ENCODE data around the gene FAM3C. TPM values are rescaled to one million over a fixed set of nuclear protein-coding genes. Genes with fewer than 3 reads are reported as not detected.

The FAM3C gene
- total RNA-seq, 2 experiments from 2014 or later: 17.2 to 18.3 TPM

GRCh38 chr7:121339082-121339481 is 57.0 kb downstream of the FAM3C start:
- intact Hi-C loops (cut with micrococcal nuclease): loop anchor here (10.0 kb wide), 2 partner anchors 204 to 354 kb away; partner anchors contain the start of gene CPED1
- Mint-ChIP-seq H3K9me3 (no peaks in the 10 kb centered on the region), H3K27ac (no peak overlapping the region), H3K27me3 (peaks cover 13% of the 10 kb centered on the region), H3K36me3 (peaks cover 10% of the 10 kb centered on the region), H3K4me1 (ENCODE audit: low read depth) (no peaks in the 10 kb centered on the region), H3K4me3 (no peak overlapping the region)
- no peak for DNase-seq
- CTCF ChIA-PET: no interaction called here
- POLR2A ChIA-PET: no interaction called here

- CTCF ChIA-PET: no interaction called here
- no peaks in the 10 kb centered on the region for H3K4me1 Mint-ChIP-seq (ENCODE audit: low read depth)
- intact Hi-C loops (cut with micrococcal nuclease): loop anchor here (10.0 kb wide), 2 partner anchors 203 to 353 kb away; partner anchors contain the start of gene CPED1
Observed at GRCh38 chr7:121337398-121337797, 58.7 kb downstream of the FAM3C start.

GRCh38 chr7:121336579-121336978 is 59.5 kb downstream of the FAM3C start:
- Mint-ChIP-seq H3K36me3 (peaks cover 3% of the 10 kb centered on the region), H3K9me3 (no peaks in the 10 kb centered on the region), H3K27me3 (peaks cover 17% of the 10 kb centered on the region), H3K4me3 (no peak overlapping the region), H3K4me1 (ENCODE audit: low read depth) (no peaks in the 10 kb centered on the region), H3K27ac (no peak overlapping the region)
- intact Hi-C loops (cut with micrococcal nuclease): loop anchor here (10.0 kb wide), 2 partner anchors 202 to 352 kb away; partner anchors contain the start of gene CPED1
- POLR2A ChIA-PET: no interaction called here
- no peak for DNase-seq
- CTCF ChIA-PET: interaction anchor here (0.8 kb wide), 1 partner anchor 530 kb away, joined by 3 read pairs; no protein-coding TSS in a partner anchor

More at GRCh38 chr7:121337398-121337797, 58.7 kb downstream of the FAM3C start:
- DNase-seq: no peak
- POLR2A ChIA-PET: no interaction called here
- Mint-ChIP-seq H3K9me3 (no peaks in the 10 kb centered on the region), H3K36me3 (peaks cover 7% of the 10 kb centered on the region), H3K27me3 (peaks cover 13% of the 10 kb centered on the region), H3K4me3 (no peak overlapping the region), H3K27ac (no peak overlapping the region)

GRCh38 chr7:121334875-121335648 is 61.0 kb downstream of the FAM3C start:
- H3K36me3 Mint-ChIP-seq: peaks cover 3% of the 10 kb centered on the region
- DNase-seq: no peak
- POLR2A ChIA-PET: no interaction called here
- peaks cover 5% of the 10 kb centered on the region for H3K4me1 Mint-ChIP-seq (ENCODE audit: low read depth)
- H3K27ac Mint-ChIP-seq: no peak overlapping the region
- H3K4me3 Mint-ChIP-seq: no peak overlapping the region
- CTCF ChIA-PET: no interaction called here
- peaks cover 27% of the 10 kb centered on the region for H3K27me3 Mint-ChIP-seq
- intact Hi-C loops (cut with micrococcal nuclease): loop anchor here (10.0 kb wide), 2 partner anchors 200 to 350 kb away; partner anchors contain the start of gene CPED1
- no peaks in the 10 kb centered on the region for H3K9me3 Mint-ChIP-seq

GRCh38 chr7:121334376-121334775 is 61.7 kb downstream of the FAM3C start:
- Mint-ChIP-seq H3K36me3 (peaks cover 3% of the 10 kb centered on the region), H3K27me3 (peaks cover 34% of the 10 kb centered on the region), H3K4me1 (ENCODE audit: low read depth) (peaks cover 10% of the 10 kb centered on the region), H3K4me3 (no peak overlapping the region), H3K9me3 (no peaks in the 10 kb centered on the region), H3K27ac (no peak overlapping the region)
- ChIA-PET POLR2A (no interaction called here), CTCF (no interaction called here)
- DNase-seq: no peak
- intact Hi-C loops (cut with micrococcal nuclease): loop anchor here (10.0 kb wide), 2 partner anchors 200 to 350 kb away; partner anchors contain the start of gene CPED1

GRCh38 chr7:121331574-121331973 is 64.5 kb downstream of the FAM3C start:
- ChIA-PET POLR2A (no interaction called here), CTCF (no interaction called here)
- intact Hi-C loops (cut with micrococcal nuclease): loop anchor here (10.0 kb wide), 2 partner anchors 197 to 347 kb away; partner anchors contain the start of gene CPED1
- peaks cover 51% of the 10 kb centered on the region for H3K27me3 Mint-ChIP-seq
- no peaks in the 10 kb centered on the region for H3K36me3 Mint-ChIP-seq
- no peak for DNase-seq
- H3K4me3 Mint-ChIP-seq: no peak overlapping the region
- H3K9me3 Mint-ChIP-seq: no peaks in the 10 kb centered on the region
- H3K4me1 Mint-ChIP-seq (ENCODE audit: low read depth): peaks cover 21% of the 10 kb centered on the region
- H3K27ac Mint-ChIP-seq: no peak overlapping the region

GRCh38 chr7:121331048-121331447 is 65.1 kb downstream of the FAM3C start:
- CTCF ChIA-PET: interaction anchor here (0.6 kb wide), 1 partner anchor 361 kb away, joined by 3 read pairs; no protein-coding TSS in a partner anchor
- Mint-ChIP-seq H3K27ac (no peak overlapping the region), H3K36me3 (no peaks in the 10 kb centered on the region), H3K4me1 (ENCODE audit: low read depth) (peaks cover 21% of the 10 kb centered on the region), H3K27me3 (peaks cover 52% of the 10 kb centered on the region), H3K4me3 (no peak overlapping the region), H3K9me3 (no peaks in the 10 kb centered on the region)
- POLR2A ChIA-PET: no interaction called here
- DNase-seq: no peak
- intact Hi-C loops (cut with micrococcal nuclease): loop anchor here (10.0 kb wide), 2 partner anchors 196 to 346 kb away; partner anchors contain the start of gene CPED1

GRCh38 chr7:121330053-121330833 is 65.9 kb downstream of the FAM3C start:
- H3K36me3 Mint-ChIP-seq: no peaks in the 10 kb centered on the region
- H3K27me3 Mint-ChIP-seq: peaks cover 52% of the 10 kb centered on the region
- H3K9me3 Mint-ChIP-seq: no peaks in the 10 kb centered on the region
- H3K4me1 Mint-ChIP-seq (ENCODE audit: low read depth): peaks cover 21% of the 10 kb centered on the region
- no peak overlapping the region for H3K4me3 Mint-ChIP-seq
- POLR2A ChIA-PET: no interaction called here
- H3K27ac Mint-ChIP-seq: no peak overlapping the region
- CTCF ChIA-PET: interaction anchor here (0.6 to 1.3 kb wide), 6 partner anchors 35 to 360 kb away, joined by 3 to 8 read pairs (median 3); no protein-coding TSS in a partner anchor
- intact Hi-C loops (cut with micrococcal nuclease): loop anchor here (10.0 kb wide), 2 partner anchors 195 to 345 kb away; partner anchors contain the start of gene CPED1
- peak; percentile 12 for DNase-seq

GRCh38 chr7:121329191-121330052 is 66.7 kb downstream of the FAM3C start:
- CTCF ChIA-PET: interaction anchor here (0.5 to 1.3 kb wide), 6 partner anchors 36 to 216 kb away, joined by 3 to 8 read pairs (median 3); no protein-coding TSS in a partner anchor
- no peaks in the 10 kb centered on the region for H3K36me3 Mint-ChIP-seq
- peak; percentile 38 for DNase-seq
- H3K4me3 Mint-ChIP-seq: peak overlapping the region; percentile 4
- POLR2A ChIA-PET: no interaction called here
- H3K27me3 Mint-ChIP-seq: peaks cover 46% of the 10 kb centered on the region
- intact Hi-C loops (cut with micrococcal nuclease): loop anchor here (10.0 kb wide), 2 partner anchors 195 to 345 kb away; partner anchors contain the start of gene CPED1
- H3K27ac Mint-ChIP-seq: no peak overlapping the region
- H3K9me3 Mint-ChIP-seq: no peaks in the 10 kb centered on the region
- peaks cover 21% of the 10 kb centered on the region for H3K4me1 Mint-ChIP-seq (ENCODE audit: low read depth)

GRCh38 chr7:121328508-121329190 is 67.5 kb downstream of the FAM3C start, which contains the start of gene WNT16:
Gene WNT16, plus strand, starts transcription at chr7:121329000. Its CDS starts 293 bp downstream, at chr7:121329293.
- Mint-ChIP-seq H3K9me3 (no peaks in the 10 kb centered on the region), H3K4me1 (ENCODE audit: low read depth) (peaks cover 21% of the 10 kb centered on the region), H3K27ac (no peak within 1 kb of the TSS), H3K36me3 (no peaks in the 10 kb centered on the region), H3K27me3 (peaks cover 46% of the 10 kb centered on the region), H3K4me3 (peak within 1 kb of the TSS; percentile 4)
- intact Hi-C loops (cut with micrococcal nuclease): no loop called here
- ChIA-PET POLR2A (no interaction called here), CTCF (interaction anchor here (0.5 to 1.3 kb wide), 2 partner anchors 36 to 171 kb away, joined by 3 read pairs; no protein-coding TSS in a partner anchor)
- DNase-seq: no peak

GRCh38 chr7:121327671-121328070 is 68.4 kb downstream of the FAM3C start:
- intact Hi-C loops (cut with micrococcal nuclease): no loop called here
- no peak for DNase-seq
- Mint-ChIP-seq H3K27me3 (peaks cover 46% of the 10 kb centered on the region), H3K4me1 (ENCODE audit: low read depth) (peaks cover 21% of the 10 kb centered on the region), H3K36me3 (no peaks in the 10 kb centered on the region), H3K4me3 (no peak overlapping the region), H3K27ac (no peak overlapping the region), H3K9me3 (no peaks in the 10 kb centered on the region)
- ChIA-PET POLR2A (no interaction called here), CTCF (no interaction called here)

All from activated CD4-positive, alpha-beta memory T cell treated with anti-CD3 and anti-CD28 coated beads for 36 hours (primary cell).